Mesenchymal stem cell (in vitro differentiated cells and primary cell): Measurements from ENCODE around the gene FNDC3B.

Source experiments
- DNase-seq: peaks from one replicate; pipeline ENCODE4 v3.0.0-alpha.2; 2013
- H2AFZ ChIP-seq: one replicate; pipeline ENCODE4 v1.6.1; 2013; ENCODE audit warnings: low read depth, mild to moderate bottlenecking, control low read depth, inconsistent platforms, low read length, moderate library complexity
- H2AK5ac ChIP-seq: 2 replicates; pipeline ENCODE4 v1.6.1; 2013; ENCODE audit warnings: low read length, moderate library complexity, mild to moderate bottlenecking, inconsistent platforms; ENCODE audit not compliant: severe bottlenecking
- H2BK120ac ChIP-seq: one replicate; pipeline ENCODE4 v1.6.1; 2013; ENCODE audit warnings: low read depth, mild to moderate bottlenecking, inconsistent platforms, low read length, moderate library complexity
- H2BK12ac ChIP-seq, 2 experiments: one replicate each; pipeline ENCODE4 v1.6.1; 2013; ENCODE audit warnings: inconsistent platforms in 2 of 2, low read length in 2 of 2, mild to moderate bottlenecking in 2 of 2, moderate library complexity in 2 of 2, control low read depth in 1 of 2
- H2BK15ac ChIP-seq: one replicate; pipeline ENCODE4 v1.6.1; 2013; ENCODE audit warnings: mild to moderate bottlenecking, low read depth, inconsistent platforms; ENCODE audit not compliant: poor library complexity, severe bottlenecking
- H2BK5ac ChIP-seq: 2 replicates; pipeline ENCODE4 v1.6.1; 2013; ENCODE audit warnings: low read depth, mild to moderate bottlenecking, low read length, control low read depth, inconsistent platforms; ENCODE audit not compliant: poor library complexity, severe bottlenecking
- H3K14ac ChIP-seq, 2 experiments: one replicate each; pipeline ENCODE4 v1.6.1; 2013; ENCODE audit warnings: inconsistent platforms in 2 of 2, low read length in 2 of 2, control low read depth in 1 of 2, mild to moderate bottlenecking in 1 of 2, moderate library complexity in 1 of 2
- H3K18ac ChIP-seq, 2 experiments: one replicate each; pipeline ENCODE4 v1.6.1; 2013; ENCODE audit warnings: inconsistent platforms in 2 of 2, low read length in 2 of 2, control low read depth in 1 of 2, low read depth in 1 of 2, mild to moderate bottlenecking in 1 of 2
- H3K23ac ChIP-seq, 2 experiments: one replicate each; pipeline ENCODE4 v1.6.1; 2013; ENCODE audit warnings: inconsistent platforms in 2 of 2, low read length in 2 of 2, mild to moderate bottlenecking in 2 of 2, moderate library complexity in 2 of 2, control low read depth in 1 of 2
- H3K27ac ChIP-seq: 2 replicates; pipeline ENCODE4 v1.5.1; 2013; ENCODE audit warnings: mild to moderate bottlenecking, moderate library complexity, low read length, control low read depth, inconsistent platforms; ENCODE audit not compliant: poor library complexity, severe bottlenecking
- H3K27me3 ChIP-seq, 2 experiments: 2 replicates each; pipeline versions ENCODE4 v1.6.1 to v1.7.0; 2013; ENCODE audit warnings: low read length in 2 of 2, mild to moderate bottlenecking in 2 of 2, moderate library complexity in 2 of 2, control low read depth in 1 of 2, inconsistent platforms in 1 of 2; ENCODE audit not compliant: control insufficient read depth in 1 of 2, insufficient read depth in 1 of 2
- H3K36me3 ChIP-seq, 2 experiments: 2 replicates each; pipeline versions ENCODE4 v1.6.1 to v1.7.0; 2013; ENCODE audit warnings: low read length in 2 of 2, control low read depth in 1 of 2, inconsistent platforms in 1 of 2, low read depth in 1 of 2, mild to moderate bottlenecking in 1 of 2; ENCODE audit not compliant: insufficient read depth in 2 of 2, control insufficient read depth in 1 of 2
- H3K4ac ChIP-seq, 2 experiments: one replicate each; pipeline ENCODE4 v1.6.1; 2013; ENCODE audit warnings: inconsistent platforms in 2 of 2, low read length in 2 of 2, mild to moderate bottlenecking in 2 of 2, moderate library complexity in 2 of 2, control low read depth in 1 of 2, low read depth in 1 of 2
- H3K4me1 ChIP-seq: 2 replicates; pipeline ENCODE4 v1.6.1; 2013; ENCODE audit warnings: low read depth, low read length, control low read depth; ENCODE audit not compliant: control insufficient read depth, insufficient read depth
- H3K4me2 ChIP-seq: 2 replicates; pipeline ENCODE4 v1.6.1; 2013; ENCODE audit warnings: low read length, mild to moderate bottlenecking, inconsistent platforms; ENCODE audit not compliant: poor library complexity, severe bottlenecking
- H3K4me3 ChIP-seq, 2 experiments: 2 replicates each; pipeline versions ENCODE4 v1.5.1 to v1.7.0; 2013; ENCODE audit warnings: low read length in 2 of 2, mild to moderate bottlenecking in 2 of 2, control low read depth in 1 of 2, low read depth in 1 of 2; ENCODE audit not compliant: insufficient read depth in 1 of 2
- H3K79me1 ChIP-seq: replicated peaks from 2 replicates; pipeline ENCODE4 v1.6.1; 2013; ENCODE audit warnings: mild to moderate bottlenecking, control low read depth, low read length, inconsistent platforms; ENCODE audit not compliant: poor library complexity, severe bottlenecking
- H3K9ac ChIP-seq: 2 replicates; pipeline ENCODE4 v1.7.0; 2013; ENCODE audit warnings: mild to moderate bottlenecking, low read length, moderate library complexity
- H3K9me3 ChIP-seq: 2 replicates; pipeline ENCODE4 v1.7.0; 2013; ENCODE audit warnings: mild to moderate bottlenecking, low read length; ENCODE audit not compliant: control insufficient read depth
- H4K8ac ChIP-seq: one replicate; pipeline ENCODE4 v1.6.1; 2013; ENCODE audit warnings: inconsistent platforms, mild to moderate bottlenecking, low read length, moderate library complexity
- H4K91ac ChIP-seq: one replicate; pipeline ENCODE4 v1.6.1; 2013; ENCODE audit warnings: mild to moderate bottlenecking, low read length, inconsistent platforms
- whole genome bisulfite sequencing: methylation state at CpG from one replicate; pipeline ENCODE4 v1.1.7; 2013; ENCODE audit warnings: mixed read lengths; 5-methylcytosine and 5-hydroxymethylcytosine counted together

FNDC3B gene

GRCh38 chr3:172170841-172171240, 131.5 kb downstream of the FNDC3B start:
- Histone ChIP-seq H3K9ac (no peak overlapping the region), H4K91ac (no peak overlapping the region), H3K4me2 (no peak overlapping the region), H3K4ac (no peak overlapping the region), H3K36me3 (peaks cover 6 to 23% of the 10 kb centered on the region in 2 experiments), H3K9me3 (no peaks in the 10 kb centered on the region), H3K14ac (no peak overlapping the region), H3K27ac (peak overlapping the region; percentile 6), H3K4me1 (peaks cover 15% of the 10 kb centered on the region), H2BK5ac (no peak overlapping the region), H3K23ac (no peak overlapping the region), H2BK15ac (no peak overlapping the region), H2BK120ac (no peak overlapping the region), H3K4me3 (no peak overlapping the region), H3K79me1 (peaks cover 2% of the 10 kb centered on the region), H2BK12ac (no peak overlapping the region), H3K27me3 (no peaks in the 10 kb centered on the region), H4K8ac (no peak overlapping the region), H2AK5ac (no peak overlapping the region), H3K18ac (no peak overlapping the region), H2AFZ (no peak overlapping the region)
- DNase-seq: no peak

GRCh38 chr3:172171396-172172075, 132.2 kb downstream of the FNDC3B start:
- no peak overlapping the region for H2BK120ac ChIP-seq
- no peak overlapping the region for H3K14ac ChIP-seq
- no peaks in the 10 kb centered on the region for H3K9me3 ChIP-seq
- no peak overlapping the region for H4K91ac ChIP-seq
- no peak overlapping the region for H3K4ac ChIP-seq
- no peak overlapping the region for H2AFZ ChIP-seq
- H3K9ac ChIP-seq: no peak overlapping the region
- peak overlapping the region; percentile 25 for H3K27ac ChIP-seq
- H3K79me1 ChIP-seq: peaks cover 2% of the 10 kb centered on the region
- H3K4me3 ChIP-seq: no peak overlapping the region
- H3K4me1 ChIP-seq: peaks cover 15% of the 10 kb centered on the region
- no peak overlapping the region for H2BK12ac ChIP-seq
- H3K27me3 ChIP-seq: no peaks in the 10 kb centered on the region
- WGBS: 100% methylated on average over 1 of the region's 2 CpGs
- no peak overlapping the region for H2BK5ac ChIP-seq
- no peak overlapping the region for H2BK15ac ChIP-seq
- H3K36me3 ChIP-seq: peaks cover 6 to 23% of the 10 kb centered on the region in 2 experiments
- no peak overlapping the region for H3K4me2 ChIP-seq
- no peak overlapping the region for H3K18ac ChIP-seq
- no peak for DNase-seq
- no peak overlapping the region for H2AK5ac ChIP-seq
- no peak overlapping the region for H3K23ac ChIP-seq
- H4K8ac ChIP-seq: no peak overlapping the region

GRCh38 chr3:172173316-172174254, 134.2 kb downstream of the FNDC3B start:
- H3K27ac ChIP-seq: no peak overlapping the region
- H3K4me3 ChIP-seq: no peak overlapping the region
- no peak overlapping the region for H3K14ac ChIP-seq
- H4K91ac ChIP-seq: no peak overlapping the region
- H3K79me1 ChIP-seq: peaks cover 5% of the 10 kb centered on the region
- peaks cover 14% of the 10 kb centered on the region for H3K4me1 ChIP-seq
- H2BK5ac ChIP-seq: no peak overlapping the region
- no peak overlapping the region for H3K23ac ChIP-seq
- WGBS: 69% methylated on average over 10 of the region's 13 CpGs
- H3K4me2 ChIP-seq: no peak overlapping the region
- no peak overlapping the region for H2BK15ac ChIP-seq
- H3K27me3 ChIP-seq: no peaks in the 10 kb centered on the region
- no peak overlapping the region for H3K9ac ChIP-seq
- no peak overlapping the region for H4K8ac ChIP-seq
- no peak overlapping the region for H2BK120ac ChIP-seq
- H3K4ac ChIP-seq: no peak overlapping the region
- H2AK5ac ChIP-seq: no peak overlapping the region
- H2BK12ac ChIP-seq: no peak overlapping the region
- H3K9me3 ChIP-seq: no peaks in the 10 kb centered on the region
- H3K18ac ChIP-seq: peak overlapping the region in 1 of 2 experiments; percentile 37
- H2AFZ ChIP-seq: no peak overlapping the region
- H3K36me3 ChIP-seq: peaks cover 6 to 23% of the 10 kb centered on the region in 2 experiments
- no peak for DNase-seq
